IMR-90 (cell line): ENCODE measurements around the gene COMP. TPM values are rescaled to one million over a fixed set of nuclear protein-coding genes. Genes with fewer than 3 reads are reported as not detected.

Source experiments
- polyA plus RNA-seq, 3 experiments: library from polyadenylated mRNA; depleted of rRNA; stranded (reverse); fragments of >200 nt; gene quantifications; 2 replicates each; pipeline ENCODE4 v1.2.3, GENCODE V29; 2012; ENCODE audit warnings: low replicate concordance in 1 of 3
- total RNA-seq: library from RNA; depleted of rRNA; stranded (reverse); fragments of >200 nt; gene quantifications from 2 replicates; pipeline ENCODE4 v1.2.3, GENCODE V29; 2012; rRNA removed

Gene COMP
- total and polyA plus RNA-seq, 2 of the 4 experiments (the other 2 are of a cell fraction), result under 0.01 to 0.43 TPM

Other genes starting within 250 kb of the COMP start
- gene FKBP8, start 247.7 kb downstream of the COMP start, total RNA-seq, result 134 and 153 TPM in 2 replicates
- gene FKBP8, start 247.7 kb downstream of the COMP start, polyA plus RNA-seq (2012; rRNA removed), result 289 and 312 TPM in 2 replicates
- 66.7 and 89.2 TPM in 2 replicates for gene KXD1, start 233.4 kb downstream of the COMP start, total RNA-seq
- 196 and 253 TPM in 2 replicates for gene KXD1, start 233.4 kb downstream of the COMP start, polyA plus RNA-seq (2012; rRNA removed)
- gene UBA52, start 219.4 kb downstream of the COMP start, total RNA-seq, result 1,030 and 1,144 TPM in 2 replicates
- 2,778 and 3,008 TPM in 2 replicates for gene UBA52, start 219.4 kb downstream of the COMP start, polyA plus RNA-seq (2012; rRNA removed)
- 14.2 and 19.2 TPM in 2 replicates for gene REX1BD, start 202.5 kb downstream of the COMP start, total RNA-seq
- gene REX1BD, start 202.5 kb downstream of the COMP start, polyA plus RNA-seq (2012; rRNA removed), result 44.6 and 68.7 TPM in 2 replicates
- 0.18 and 0.28 TPM in 2 replicates for gene CRLF1, start 184.5 kb downstream of the COMP start, total RNA-seq
- gene CRLF1, start 184.5 kb downstream of the COMP start, polyA plus RNA-seq (2012; rRNA removed), result 3.0 and 3.1 TPM in 2 replicates
- under 0.01 and 0.28 TPM in 2 replicates for gene TMEM59L, start 178.4 kb downstream of the COMP start, total RNA-seq
- 5.9 and 6.1 TPM in 2 replicates for gene TMEM59L, start 178.4 kb downstream of the COMP start, polyA plus RNA-seq (2012; rRNA removed)
- 0.28 and 2.2 TPM in 2 replicates for gene KLHL26, start 154.3 kb downstream of the COMP start, total RNA-seq
- gene KLHL26, start 154.3 kb downstream of the COMP start, polyA plus RNA-seq (2012; rRNA removed), result 4.7 and 5.8 TPM in 2 replicates
- 0.18 and 0.28 TPM in 2 replicates for gene CRTC1, start 107.6 kb downstream of the COMP start, total RNA-seq
- 5.7 and 6.5 TPM in 2 replicates for gene CRTC1, start 107.6 kb downstream of the COMP start, polyA plus RNA-seq (2012; rRNA removed)
- gene UPF1, start 40.7 kb upstream of the COMP start, total RNA-seq, result 31.2 and 31.4 TPM in 2 replicates
- gene UPF1, start 40.7 kb upstream of the COMP start, polyA plus RNA-seq (2012; rRNA removed), result 39.2 and 50.3 TPM in 2 replicates
- 0.56 and 0.90 TPM in 2 replicates for gene CERS1, start 104.9 kb upstream of the COMP start, total RNA-seq
- gene CERS1, start 104.9 kb upstream of the COMP start, polyA plus RNA-seq (2012; rRNA removed), result 4.1 and 4.3 TPM in 2 replicates
- gene COPE, start 128.1 kb upstream of the COMP start, total RNA-seq, result 310 and 347 TPM in 2 replicates
- gene COPE, start 128.1 kb upstream of the COMP start, polyA plus RNA-seq (2012; rRNA removed), result 461 and 500 TPM in 2 replicates
- 50.9 and 55.8 TPM in 2 replicates for gene DDX49, start 128.4 kb upstream of the COMP start, total RNA-seq
- gene DDX49, start 128.4 kb upstream of the COMP start, polyA plus RNA-seq (2012; rRNA removed), result 52.1 and 61.9 TPM in 2 replicates
- 50.8 and 53.4 TPM in 2 replicates for gene HOMER3, start 149.9 kb upstream of the COMP start, total RNA-seq
- 77.0 and 84.5 TPM in 2 replicates for gene HOMER3, start 149.9 kb upstream of the COMP start, polyA plus RNA-seq (2012; rRNA removed)
- 23.3 and 25.8 TPM in 2 replicates for gene SUGP2, start 242.2 kb upstream of the COMP start, total RNA-seq
- gene SUGP2, start 242.2 kb upstream of the COMP start, polyA plus RNA-seq (2012; rRNA removed), result 58.5 and 69.2 TPM in 2 replicates
- 46.7 and 52.7 TPM in 2 replicates for gene ARMC6, start 242.3 kb upstream of the COMP start, total RNA-seq
- 41.5 and 44.7 TPM in 2 replicates for gene ARMC6, start 242.3 kb upstream of the COMP start, polyA plus RNA-seq (2012; rRNA removed)